Nephron (organoid): Measurements from ENCODE around the gene STAB2.

ENCODE experiments used
- H3K27ac Mint-ChIP-seq, 3 experiments: 2 replicates each; pipeline ENCODE4 v1.8.0; 2020; ENCODE audit warnings: mixed read lengths in 3 of 3, mild to moderate bottlenecking in 2 of 3, moderate library complexity in 1 of 3
- H3K27me3 Mint-ChIP-seq: 2 replicates; pipeline ENCODE4 v1.8.0; 2021; ENCODE audit warnings: low read depth, mild to moderate bottlenecking, moderate library complexity, mixed read lengths
- H3K36me3 Mint-ChIP-seq: 2 replicates; pipeline ENCODE4 v1.8.0; 2020; ENCODE audit warnings: low read depth, mixed read lengths
- H3K4me1 Mint-ChIP-seq: 2 replicates; pipeline ENCODE4 v1.8.0; 2020; ENCODE audit warnings: mixed read lengths
- H3K4me3 Mint-ChIP-seq, 3 experiments: 2 replicates each; pipeline ENCODE4 v1.8.0; 2020; ENCODE audit warnings: mild to moderate bottlenecking in 3 of 3, mixed read lengths in 3 of 3, moderate library complexity in 2 of 3
- H3K9me3 Mint-ChIP-seq: 2 replicates; pipeline ENCODE4 v1.8.0; 2020; ENCODE audit warnings: mixed read lengths
- TF ChIP-seq, protein P1 (sequence below), 3 experiments: fragments of 200-600 bp; sonication (generic); IDR thresholded peaks; one replicate each; pipeline ENCODE4 v1.5.0; 2021; ENCODE audit warnings: antibody characterized with exemption in 3 of 3; ENCODE audit not compliant: unreplicated experiment in 3 of 3

Gene STAB2

DNA sequence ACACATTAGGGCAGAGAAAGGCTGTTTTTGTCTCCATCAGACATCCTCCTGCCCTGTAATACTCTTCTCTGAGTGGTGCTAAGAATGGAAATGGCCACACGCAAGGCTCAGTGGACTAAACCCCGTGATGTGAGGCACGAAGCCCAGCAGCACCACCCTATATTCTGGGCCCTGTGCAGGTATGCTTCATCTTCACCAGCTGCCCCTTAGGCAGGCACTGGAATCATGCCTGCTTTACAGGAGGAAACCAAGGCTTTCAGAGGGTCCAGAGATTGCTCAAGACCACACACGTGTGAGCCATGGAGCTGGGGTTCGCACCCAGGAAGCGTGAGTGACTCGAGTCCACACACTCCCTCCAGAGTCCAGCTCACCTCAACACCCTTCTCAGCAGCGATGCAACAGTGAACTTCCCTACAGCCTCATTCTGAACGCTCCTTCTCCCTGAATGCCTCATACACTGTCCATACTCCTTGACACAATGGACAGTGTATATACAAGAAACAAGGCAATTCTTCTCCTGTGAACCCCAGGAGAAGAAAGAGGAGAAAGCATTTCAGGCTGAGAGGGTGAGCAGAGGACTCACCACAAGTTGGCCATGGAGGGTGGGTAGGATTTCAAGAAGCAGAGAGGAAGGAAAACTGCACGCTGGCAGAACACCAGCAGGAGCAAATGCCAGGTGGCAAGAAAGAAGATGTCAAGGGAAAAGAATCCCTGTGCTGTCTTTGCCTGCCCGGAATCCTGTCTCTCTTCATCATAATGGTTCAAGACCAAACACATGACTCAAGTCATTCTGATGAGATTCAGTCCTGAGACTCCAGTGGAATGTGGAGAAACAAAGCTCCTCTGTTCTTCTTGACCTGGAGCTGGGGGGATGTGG lies 214.9 kb downstream of the STAB2 start:
- H3K9me3 Mint-ChIP-seq, result no peaks in the 10 kb centered on the region
- peaks cover 11% of the 10 kb centered on the region for H3K36me3 Mint-ChIP-seq
- H3K27ac Mint-ChIP-seq, result peak overlapping the region in 1 of 3 experiments; percentile 21
- TF ChIP-seq, protein P1, sequence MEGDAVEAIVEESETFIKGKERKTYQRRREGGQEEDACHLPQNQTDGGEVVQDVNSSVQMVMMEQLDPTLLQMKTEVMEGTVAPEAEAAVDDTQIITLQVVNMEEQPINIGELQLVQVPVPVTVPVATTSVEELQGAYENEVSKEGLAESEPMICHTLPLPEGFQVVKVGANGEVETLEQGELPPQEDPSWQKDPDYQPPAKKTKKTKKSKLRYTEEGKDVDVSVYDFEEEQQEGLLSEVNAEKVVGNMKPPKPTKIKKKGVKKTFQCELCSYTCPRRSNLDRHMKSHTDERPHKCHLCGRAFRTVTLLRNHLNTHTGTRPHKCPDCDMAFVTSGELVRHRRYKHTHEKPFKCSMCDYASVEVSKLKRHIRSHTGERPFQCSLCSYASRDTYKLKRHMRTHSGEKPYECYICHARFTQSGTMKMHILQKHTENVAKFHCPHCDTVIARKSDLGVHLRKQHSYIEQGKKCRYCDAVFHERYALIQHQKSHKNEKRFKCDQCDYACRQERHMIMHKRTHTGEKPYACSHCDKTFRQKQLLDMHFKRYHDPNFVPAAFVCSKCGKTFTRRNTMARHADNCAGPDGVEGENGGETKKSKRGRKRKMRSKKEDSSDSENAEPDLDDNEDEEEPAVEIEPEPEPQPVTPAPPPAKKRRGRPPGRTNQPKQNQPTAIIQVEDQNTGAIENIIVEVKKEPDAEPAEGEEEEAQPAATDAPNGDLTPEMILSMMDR (IDR thresholded peaks at IDR 0.05; ENCODE audit: unreplicated experiment in 3 of 3), result no peak
- no peak overlapping the region for H3K4me3 Mint-ChIP-seq
- peaks cover 26% of the 10 kb centered on the region for H3K4me1 Mint-ChIP-seq
- peaks cover 4% of the 10 kb centered on the region for H3K27me3 Mint-ChIP-seq

DNA sequence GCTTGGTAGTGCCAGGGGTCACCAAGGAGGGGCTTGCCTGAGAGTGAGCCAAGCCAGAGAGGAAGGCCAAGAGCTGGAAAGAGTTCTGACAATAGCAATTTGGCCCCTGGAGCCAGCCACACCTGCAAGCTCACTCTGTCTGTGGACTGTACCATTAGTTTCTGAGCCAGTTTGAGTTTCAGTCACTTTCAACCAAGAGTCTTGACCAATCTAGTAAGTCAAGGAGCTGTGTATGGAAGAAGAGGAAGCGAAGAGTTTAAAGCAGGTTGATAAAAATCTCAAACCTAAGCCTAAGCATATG lies 215.5 kb downstream of the STAB2 start:
- peaks cover 26% of the 10 kb centered on the region for H3K4me1 Mint-ChIP-seq
- H3K4me3 Mint-ChIP-seq, result no peak overlapping the region
- no peaks in the 10 kb centered on the region for H3K9me3 Mint-ChIP-seq
- H3K36me3 Mint-ChIP-seq, result peaks cover 11% of the 10 kb centered on the region
- H3K27me3 Mint-ChIP-seq, result peaks cover 3% of the 10 kb centered on the region
- H3K27ac Mint-ChIP-seq, result no peak overlapping the region
- TF ChIP-seq, protein P1 (IDR thresholded peaks at IDR 0.05; ENCODE audit: unreplicated experiment in 3 of 3), result no peak

DNA sequence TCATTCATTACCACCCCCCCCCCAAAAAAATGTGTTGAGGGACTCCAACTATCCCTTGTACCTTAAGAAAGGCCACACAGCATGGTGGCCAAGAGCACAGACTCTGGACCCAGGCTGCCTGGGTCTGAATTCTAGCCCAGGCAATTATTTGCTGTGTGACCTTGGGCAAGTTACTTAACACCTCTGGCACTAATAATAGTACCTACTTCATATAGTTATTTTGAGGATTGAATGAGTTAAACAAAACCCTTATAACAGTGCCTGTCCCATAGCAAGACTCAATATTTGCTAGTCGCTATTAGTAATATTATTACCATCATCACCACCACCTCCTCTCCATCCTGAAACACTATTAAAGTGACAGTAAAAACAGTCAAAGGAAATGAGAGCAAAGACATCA lies 216.8 kb downstream of the STAB2 start:
- Mint-ChIP-seq H3K27ac (no peak overlapping the region), H3K36me3 (peaks cover 11% of the 10 kb centered on the region), H3K4me3 (no peak overlapping the region)

DNA sequence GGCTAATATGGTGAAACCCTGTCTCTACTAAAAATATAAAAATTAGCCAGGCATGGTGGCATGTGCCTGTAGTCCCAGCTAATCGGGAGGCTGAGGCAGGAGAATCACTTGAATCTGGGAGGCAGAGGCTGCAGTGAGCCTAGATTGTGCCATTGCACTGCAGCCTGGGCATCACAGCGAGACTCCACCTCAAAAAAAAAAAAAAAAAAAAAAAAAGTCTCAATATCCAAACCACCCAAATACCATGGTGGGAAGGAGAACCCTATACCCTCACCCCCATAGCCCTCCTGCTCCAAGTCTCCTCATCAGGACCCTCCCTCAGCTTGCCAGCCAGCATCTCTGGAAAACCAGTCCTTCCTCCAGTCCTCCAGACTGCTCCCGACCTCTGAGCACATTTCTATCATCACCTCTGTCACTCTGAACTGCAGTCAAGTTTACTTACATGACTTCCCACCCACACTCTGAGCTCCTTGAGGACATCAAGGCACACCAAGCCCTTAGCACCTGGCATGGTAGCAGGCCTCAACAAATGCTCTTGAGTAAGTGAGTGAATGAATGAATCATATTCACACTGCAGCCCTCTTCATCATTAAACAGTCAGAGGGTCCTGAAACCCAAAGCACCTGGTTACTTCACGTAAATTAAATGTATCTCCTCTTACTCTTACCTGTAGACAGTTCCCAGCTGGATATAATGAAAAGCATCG lies 218.7 kb downstream of the STAB2 start:
- Mint-ChIP-seq H3K4me3 (no peak overlapping the region), H3K27ac (no peak overlapping the region), H3K9me3 (no peaks in the 10 kb centered on the region), H3K27me3 (peaks cover 3% of the 10 kb centered on the region), H3K36me3 (peaks cover 6% of the 10 kb centered on the region), H3K4me1 (peaks cover 33% of the 10 kb centered on the region)
- TF ChIP-seq, protein P1 (IDR thresholded peaks at IDR 0.05; ENCODE audit: unreplicated experiment in 3 of 3), result no peak

More for the DNA sequence above, 216.8 kb downstream of the STAB2 start:
- Mint-ChIP-seq H3K27me3 (peaks cover 3% of the 10 kb centered on the region), H3K9me3 (no peaks in the 10 kb centered on the region), H3K4me1 (peaks cover 38% of the 10 kb centered on the region)
- TF ChIP-seq, protein P1 (IDR thresholded peaks at IDR 0.05; ENCODE audit: unreplicated experiment in 3 of 3), result no peak

DNA sequence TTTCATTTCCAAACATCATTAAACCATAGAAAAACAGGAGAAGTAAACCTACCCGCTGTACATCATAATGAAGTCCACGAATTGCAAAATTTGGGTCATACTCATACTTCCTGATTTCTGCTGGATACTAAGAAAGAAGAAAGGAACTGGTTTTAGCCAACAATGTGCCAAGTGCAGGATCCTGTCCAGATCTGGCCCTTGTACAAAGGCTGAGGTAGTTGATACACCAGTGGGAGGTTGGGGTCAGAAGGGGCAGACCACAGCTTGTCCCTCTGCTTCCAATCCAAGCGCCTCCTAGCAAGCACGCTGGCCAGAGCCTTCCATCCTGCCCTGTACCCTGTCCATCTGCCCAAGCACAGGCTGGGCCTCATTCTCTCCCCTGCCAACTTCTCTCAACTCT lies 219.7 kb downstream of the STAB2 start:
- TF ChIP-seq, protein P1 (IDR thresholded peaks at IDR 0.05; ENCODE audit: unreplicated experiment in 3 of 3), result no peak
- Mint-ChIP-seq H3K36me3 (peaks cover 9% of the 10 kb centered on the region), H3K27ac (no peak overlapping the region), H3K4me1 (peaks cover 28% of the 10 kb centered on the region), H3K4me3 (no peak overlapping the region), H3K27me3 (no peaks in the 10 kb centered on the region), H3K9me3 (no peaks in the 10 kb centered on the region)
